ENCODE results near the gene SH2B3. TPM values are rescaled to one million over a fixed set of nuclear protein-coding genes. Genes with fewer than 3 reads are reported as not detected.

Gene SH2B3
- total RNA-seq, 1 donor from 2014 or later: 50.7 TPM

GRCh38 chr12:111447571-111448265 is 42.0 kb downstream of the SH2B3 start:
- peaks cover 68% of the 10 kb centered on the region for H3K36me3 Mint-ChIP-seq (ENCODE audit: low read depth)
- H3K27ac Mint-ChIP-seq: peak overlapping the region; percentile 61
- CTCF ChIA-PET: interaction anchor here (1.3 to 12.1 kb wide), 4 partner anchors 13 to 50 kb away, joined by 3 to 522 read pairs (median 44); partner anchors contain the start of gene SH2B3
- ATAC-seq (ENCODE audit: low read depth): no peak
- H3K9me3 Mint-ChIP-seq: no peaks in the 10 kb centered on the region
- no peak overlapping the region for H3K4me3 Mint-ChIP-seq
- POLR2A ChIA-PET: interaction anchor here (1.3 to 6.1 kb wide), 3 partner anchors 13 to 50 kb away, joined by 4 to 59 read pairs (median 4); partner anchors contain the start of gene SH2B3
- intact Hi-C loops (cut with micrococcal nuclease): no loop called here
- DNase-seq: no peak
- H3K27me3 Mint-ChIP-seq: no peaks in the 10 kb centered on the region
- TF ChIP-seq, protein P1, sequence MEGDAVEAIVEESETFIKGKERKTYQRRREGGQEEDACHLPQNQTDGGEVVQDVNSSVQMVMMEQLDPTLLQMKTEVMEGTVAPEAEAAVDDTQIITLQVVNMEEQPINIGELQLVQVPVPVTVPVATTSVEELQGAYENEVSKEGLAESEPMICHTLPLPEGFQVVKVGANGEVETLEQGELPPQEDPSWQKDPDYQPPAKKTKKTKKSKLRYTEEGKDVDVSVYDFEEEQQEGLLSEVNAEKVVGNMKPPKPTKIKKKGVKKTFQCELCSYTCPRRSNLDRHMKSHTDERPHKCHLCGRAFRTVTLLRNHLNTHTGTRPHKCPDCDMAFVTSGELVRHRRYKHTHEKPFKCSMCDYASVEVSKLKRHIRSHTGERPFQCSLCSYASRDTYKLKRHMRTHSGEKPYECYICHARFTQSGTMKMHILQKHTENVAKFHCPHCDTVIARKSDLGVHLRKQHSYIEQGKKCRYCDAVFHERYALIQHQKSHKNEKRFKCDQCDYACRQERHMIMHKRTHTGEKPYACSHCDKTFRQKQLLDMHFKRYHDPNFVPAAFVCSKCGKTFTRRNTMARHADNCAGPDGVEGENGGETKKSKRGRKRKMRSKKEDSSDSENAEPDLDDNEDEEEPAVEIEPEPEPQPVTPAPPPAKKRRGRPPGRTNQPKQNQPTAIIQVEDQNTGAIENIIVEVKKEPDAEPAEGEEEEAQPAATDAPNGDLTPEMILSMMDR (IDR thresholded peaks at IDR 0.05): no peak
- H3K4me1 Mint-ChIP-seq: peaks cover 68% of the 10 kb centered on the region

GRCh38 chr12:111448266-111448830 is 42.6 kb downstream of the SH2B3 start:
- peaks cover 68% of the 10 kb centered on the region for H3K36me3 Mint-ChIP-seq (ENCODE audit: low read depth)
- POLR2A ChIA-PET: interaction anchor here (1.3 to 4.0 kb wide), 3 partner anchors 13 to 51 kb away, joined by 4 to 45 read pairs (median 4); no protein-coding TSS in a partner anchor

DNA sequence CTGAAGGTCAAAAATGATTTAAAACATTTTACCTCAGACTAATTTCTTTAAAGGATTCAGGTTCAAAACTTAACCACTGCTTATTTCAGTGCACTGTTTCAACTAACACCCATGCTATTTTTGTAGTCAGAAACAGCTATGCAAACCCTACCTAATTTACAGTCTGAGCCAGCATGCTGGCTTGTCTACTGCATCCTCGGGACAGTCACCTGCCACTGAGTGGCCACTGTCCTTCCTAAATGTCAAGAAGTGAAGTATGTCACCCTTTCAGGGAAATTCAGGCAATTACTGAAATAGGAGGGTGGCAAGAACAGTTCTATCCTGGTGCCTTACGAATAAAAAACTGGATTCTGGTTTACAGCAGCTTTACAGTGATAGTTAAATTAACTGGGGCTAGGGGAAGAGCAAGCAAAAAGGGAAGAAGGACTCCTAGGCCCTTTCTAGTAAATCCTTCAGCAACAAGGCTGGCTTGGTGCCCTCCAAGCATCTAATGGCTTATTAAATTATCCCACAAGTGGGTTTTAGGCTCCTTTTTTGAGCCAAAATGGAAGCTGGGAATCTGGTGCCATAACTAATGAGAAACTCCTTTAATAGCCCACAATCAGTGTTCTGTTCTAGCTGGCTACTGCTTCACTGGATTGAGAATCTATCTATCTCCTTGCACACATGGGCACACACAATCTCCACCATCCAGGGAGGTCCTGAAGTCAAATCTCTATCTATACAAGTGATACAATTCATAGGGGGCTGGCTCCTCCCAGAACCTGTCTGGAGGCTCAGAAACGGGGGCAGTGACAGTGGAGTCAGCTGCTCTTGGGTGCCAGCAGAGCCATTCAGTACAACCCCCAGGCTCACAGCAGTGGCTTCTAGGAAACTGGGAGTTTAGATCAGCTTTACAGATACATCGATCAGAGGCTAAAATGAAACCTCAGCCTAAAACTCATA is 43.4 kb downstream of the SH2B3 start:
- H3K4me3 Mint-ChIP-seq: no peak overlapping the region
- H3K9me3 Mint-ChIP-seq: no peaks in the 10 kb centered on the region
- CTCF ChIA-PET: interaction anchor here (1.4 to 12.1 kb wide), 3 partner anchors 42 to 119 kb away, joined by 3 to 522 read pairs (median 32); partner anchors contain the start of gene SH2B3
- TF ChIP-seq, protein P1 (IDR thresholded peaks at IDR 0.05): no peak
- peaks cover 54% of the 10 kb centered on the region for H3K4me1 Mint-ChIP-seq
- POLR2A ChIA-PET: interaction anchor here (1.3 to 4.0 kb wide), 4 partner anchors 14 to 52 kb away, joined by 4 to 45 read pairs (median 24); no protein-coding TSS in a partner anchor
- no peak for DNase-seq
- no peaks in the 10 kb centered on the region for H3K27me3 Mint-ChIP-seq
- peak overlapping the region; percentile 54 for H3K27ac Mint-ChIP-seq
- no peak for ATAC-seq (ENCODE audit: low read depth)
- intact Hi-C loops (cut with micrococcal nuclease): no loop called here
- H3K36me3 Mint-ChIP-seq (ENCODE audit: low read depth): peaks cover 72% of the 10 kb centered on the region

More at GRCh38 chr12:111448266-111448830, 42.6 kb downstream of the SH2B3 start:
- Mint-ChIP-seq H3K9me3 (no peaks in the 10 kb centered on the region), H3K4me3 (no peak overlapping the region), H3K27me3 (no peaks in the 10 kb centered on the region), H3K27ac (peak overlapping the region; percentile 61), H3K4me1 (peaks cover 62% of the 10 kb centered on the region)
- intact Hi-C loops (cut with micrococcal nuclease): no loop called here
- TF ChIP-seq, protein P1 (IDR thresholded peaks at IDR 0.05): no peak
- CTCF ChIA-PET: interaction anchor here (1.4 to 12.1 kb wide), 2 partner anchors 41 to 49 kb away, joined by 3 to 522 read pairs; partner anchors contain the start of gene SH2B3
- no peak for ATAC-seq (ENCODE audit: low read depth)
- DNase-seq: no peak

DNA sequence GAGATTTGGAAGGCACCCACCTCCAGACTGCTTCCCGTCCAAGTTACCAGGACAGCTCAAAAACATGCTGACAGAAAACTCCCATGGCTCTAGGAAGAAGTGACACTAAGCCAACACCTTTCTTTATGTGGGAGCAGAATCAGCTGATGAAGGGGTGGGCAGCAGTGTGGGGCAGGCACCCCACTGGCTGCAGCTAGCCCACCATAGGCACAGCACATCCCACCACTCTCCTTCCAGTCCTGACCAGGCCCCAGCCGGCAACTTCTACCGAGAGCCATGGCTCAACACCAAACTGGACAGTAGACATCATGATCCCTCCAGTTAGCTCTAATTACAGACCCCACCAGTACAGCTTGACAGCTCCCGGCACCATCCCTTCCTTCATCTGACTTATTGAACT is 45.0 kb downstream of the SH2B3 start:
- DNase-seq (no peak), ATAC-seq (ENCODE audit: low read depth) (no peak)
- H3K27ac Mint-ChIP-seq: peak overlapping the region; percentile 6
- H3K36me3 Mint-ChIP-seq (ENCODE audit: low read depth): peaks cover 82% of the 10 kb centered on the region
- peaks cover 39% of the 10 kb centered on the region for H3K4me1 Mint-ChIP-seq
- intact Hi-C loops (cut with micrococcal nuclease): loop anchor here (1.0 to 2.0 kb wide), 5 partner anchors 16 to 119 kb away; no protein-coding TSS in a partner anchor
- no peaks in the 10 kb centered on the region for H3K9me3 Mint-ChIP-seq
- no peaks in the 10 kb centered on the region for H3K27me3 Mint-ChIP-seq
- TF ChIP-seq, protein P1 (IDR thresholded peaks at IDR 0.05): no peak
- POLR2A ChIA-PET: interaction anchor here (0.7 to 4.0 kb wide), 3 partner anchors 38 to 53 kb away, joined by 4 to 45 read pairs (median 43); no protein-coding TSS in a partner anchor
- no peak overlapping the region for H3K4me3 Mint-ChIP-seq
- CTCF ChIA-PET: interaction anchor here (0.5 to 12.1 kb wide), 13 partner anchors 11 to 120 kb away, joined by 3 to 522 read pairs (median 8); partner anchors contain the start of gene SH2B3
